Adipose tissue (tissue), 3 donors: ENCODE measurements around the gene MYCBPAP. TPM values are rescaled to one million over a fixed set of nuclear protein-coding genes. Genes with fewer than 3 reads are reported as not detected.
"Not testable (repeated sequence)": the region's sequence is repeated elsewhere in the genome, so short reads cannot be mapped to it uniquely, and the experiment has no call there.

Experiments
- H3K27ac ChIP-seq: one replicate; pipeline ENCODE4 v1.5.1; 2013; ENCODE audit warnings: low read depth, low read length
- WGBS, 3 donors: extraction: QIAGEN DNeasy Blood & Tissue Kit; methylation state at CpG; one replicate each; pipeline ENCODE4 v1.1.7; 2013; 5-methylcytosine and 5-hydroxymethylcytosine counted together
- polyA plus RNA-seq, 3 donors: library from polyadenylated mRNA; stranded (reverse); fragments of 200-250 nt; gene quantifications; one replicate each; pipeline ENCODE4 v1.2.3, GENCODE V29; 2013
- donor health status: healthy with polysubstance abuse.
- donor health status: Bipolar disorder and iron deficiency.
- donor health status: healthy.

MYCBPAP gene
- polyA plus RNA-seq, 3 donors: 0.09 to 0.34 (median 0.18) TPM

DNA sequence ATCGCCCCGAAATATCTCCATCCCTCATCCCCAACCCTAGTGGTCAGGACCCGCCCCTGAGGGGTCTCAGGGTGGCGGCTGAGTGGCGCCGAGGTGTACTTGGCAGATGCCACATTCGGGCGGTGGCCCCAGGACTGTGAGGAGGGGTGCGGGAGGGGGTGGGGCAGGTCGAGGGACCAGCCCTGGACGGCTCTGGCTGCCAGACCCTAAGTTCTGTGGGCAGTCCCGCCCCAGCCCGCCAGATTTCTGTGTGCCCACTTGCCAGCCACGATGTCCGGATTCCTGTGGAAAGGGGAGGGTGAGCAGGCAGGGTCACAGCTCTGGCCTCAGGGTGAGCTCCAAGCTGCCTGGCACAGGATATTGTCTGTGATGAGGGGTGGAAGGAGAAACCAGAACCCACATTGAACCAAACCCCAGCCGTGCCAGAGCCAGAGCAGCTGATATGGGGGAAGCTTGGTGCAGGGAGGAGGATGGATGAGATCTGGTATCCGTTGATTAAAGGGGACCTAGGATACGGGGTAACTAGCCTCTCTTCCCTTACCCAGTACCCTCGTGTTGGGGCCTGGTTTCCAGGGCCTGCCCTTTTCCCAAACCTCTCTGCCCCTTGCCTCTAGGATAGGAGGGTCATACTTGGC is 38.5 kb upstream of the MYCBPAP start:
- WGBS, 3 donors: 67 to 82% (median 69%) methylated on average over 19 of the region's 19 CpGs

DNA sequence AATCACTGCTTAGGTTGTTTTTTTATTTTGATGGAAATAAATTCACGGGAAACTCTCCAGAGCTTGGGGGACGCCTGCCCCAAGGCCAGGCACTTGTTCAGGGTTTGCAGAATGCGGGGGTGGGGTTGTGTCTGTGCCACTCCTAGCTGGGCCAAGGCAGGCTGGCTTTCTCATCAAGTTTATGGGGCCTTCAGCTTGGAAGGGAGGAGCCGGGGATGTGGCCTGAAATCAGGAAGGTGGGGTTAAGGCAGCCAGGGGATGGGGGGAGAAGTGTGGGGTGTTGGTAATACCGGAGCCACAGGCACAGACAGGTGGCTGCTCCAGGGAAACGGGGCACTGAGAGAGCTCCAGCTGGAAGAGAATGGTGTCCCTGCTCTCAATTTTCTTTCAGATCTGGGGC is 37.8 kb upstream of the MYCBPAP start:
- 55 to 94% (median 85%) methylated on average over 6 of the region's 6 CpGs for WGBS, 3 donors
- no peak overlapping the region for H3K27ac ChIP-seq

More for the DNA sequence above, 38.5 kb upstream of the MYCBPAP start:
- no peak overlapping the region for H3K27ac ChIP-seq

DNA sequence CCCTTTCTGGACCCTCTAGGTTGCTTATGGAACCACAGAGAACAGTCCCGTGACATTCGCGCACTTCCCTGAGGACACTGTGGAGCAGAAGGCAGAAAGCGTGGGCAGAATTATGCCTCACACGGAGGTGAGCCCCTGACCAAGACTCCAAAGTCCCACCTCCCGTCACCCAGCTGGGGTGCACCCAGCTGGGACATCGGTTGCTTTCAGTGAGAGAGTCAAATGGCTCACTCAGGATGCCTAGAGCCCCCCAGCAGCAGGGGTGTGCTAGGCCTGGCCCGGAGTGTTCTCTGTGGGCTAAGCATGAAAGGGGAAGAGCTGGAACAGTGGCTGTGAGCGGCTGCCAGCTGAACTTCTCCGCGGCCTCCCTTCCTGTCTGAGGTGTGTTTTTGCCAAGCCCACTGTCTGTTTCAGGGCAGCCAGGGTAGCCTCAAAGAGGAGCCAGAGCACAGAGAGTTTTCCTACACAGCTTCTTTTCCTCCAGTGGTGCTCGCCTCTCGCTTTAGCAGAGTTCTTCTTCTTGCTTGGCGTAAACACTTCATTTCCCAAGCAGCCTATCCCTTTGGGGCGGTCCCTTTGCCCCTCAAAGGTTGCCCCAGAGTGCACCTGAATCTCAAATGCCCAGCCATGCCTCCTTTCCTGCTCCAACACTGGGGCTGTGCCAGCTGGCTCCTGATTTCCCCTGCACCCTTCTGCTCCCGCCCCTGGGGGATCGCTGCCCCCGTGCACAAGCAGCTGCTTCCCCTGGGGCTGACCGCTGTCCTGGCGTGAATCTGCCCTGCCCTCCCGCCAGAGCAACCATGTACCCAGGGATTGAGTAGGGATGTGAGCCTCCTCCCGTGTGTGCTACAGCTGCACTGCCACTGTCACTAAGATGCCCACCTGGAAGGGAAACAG is 37.0 kb upstream of the MYCBPAP start:
- H3K27ac ChIP-seq: no peak overlapping the region
- WGBS, 3 donors: 65 to 81% (median 71%) methylated on average over 22 of the region's 22 CpGs

DNA sequence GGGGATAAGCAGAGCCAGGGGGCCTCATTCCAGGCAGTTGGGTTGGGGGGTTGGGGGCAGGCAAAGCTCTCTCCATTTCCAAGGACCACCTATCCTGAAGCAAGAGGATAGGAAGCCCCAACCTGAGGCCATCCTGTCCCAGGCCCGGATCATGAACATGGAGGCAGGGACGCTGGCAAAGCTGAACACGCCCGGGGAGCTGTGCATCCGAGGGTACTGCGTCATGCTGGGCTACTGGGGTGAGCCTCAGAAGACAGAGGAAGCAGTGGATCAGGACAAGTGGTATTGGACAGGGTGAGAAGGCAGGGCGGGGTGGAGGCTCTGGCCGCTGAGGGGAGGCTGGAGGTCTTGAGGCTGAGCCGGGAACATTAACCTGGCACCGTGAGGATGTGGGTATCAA is 36.0 kb upstream of the MYCBPAP start:
- 95 to 97% (median 96%) methylated on average over 10 of the region's 10 CpGs for WGBS, 3 donors
- H3K27ac ChIP-seq: no peak overlapping the region

DNA sequence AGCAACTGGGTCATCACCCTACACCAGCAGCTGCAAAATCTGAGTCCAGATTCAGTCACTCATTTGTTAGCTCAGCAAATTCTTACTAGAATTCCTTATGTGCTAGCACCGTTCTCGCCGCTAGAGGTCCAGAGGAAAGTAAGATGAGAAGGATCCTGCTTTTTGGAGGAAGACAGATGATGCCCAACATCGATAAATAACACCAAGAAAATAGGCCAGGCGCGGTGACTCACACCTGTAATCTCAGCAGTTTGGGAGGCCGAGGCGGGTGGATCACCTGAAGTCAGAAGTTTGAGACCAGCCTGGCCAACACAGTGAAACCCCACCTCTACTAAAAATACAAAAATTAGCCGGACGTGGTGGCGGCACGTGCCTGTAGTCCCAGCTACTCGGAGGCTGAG is 35.5 kb upstream of the MYCBPAP start:
- H3K27ac ChIP-seq: not testable (repeated sequence)
- 87 to 90% (median 90%) methylated on average over 13 of the region's 13 CpGs for WGBS, 3 donors

DNA sequence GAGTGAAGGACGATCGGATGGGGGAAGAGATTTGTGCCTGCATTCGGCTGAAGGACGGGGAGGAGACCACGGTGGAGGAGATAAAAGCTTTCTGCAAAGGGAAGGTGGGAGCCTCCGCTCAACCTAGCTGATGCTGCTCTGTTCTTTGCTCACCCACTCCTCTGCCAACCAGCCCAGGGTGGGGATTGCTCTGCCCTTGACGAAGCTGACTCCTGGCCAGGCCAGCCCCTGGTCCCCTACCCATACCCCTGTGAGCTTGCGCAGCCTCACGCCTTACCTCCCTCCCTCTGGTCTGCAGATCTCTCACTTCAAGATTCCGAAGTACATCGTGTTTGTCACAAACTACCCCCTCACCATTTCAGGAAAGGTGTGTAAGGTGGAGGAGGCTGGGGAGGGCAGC is 34.3 kb upstream of the MYCBPAP start:
- 79 to 94% (median 90%) methylated on average over 11 of the region's 11 CpGs for WGBS, 3 donors
- no peak overlapping the region for H3K27ac ChIP-seq

DNA sequence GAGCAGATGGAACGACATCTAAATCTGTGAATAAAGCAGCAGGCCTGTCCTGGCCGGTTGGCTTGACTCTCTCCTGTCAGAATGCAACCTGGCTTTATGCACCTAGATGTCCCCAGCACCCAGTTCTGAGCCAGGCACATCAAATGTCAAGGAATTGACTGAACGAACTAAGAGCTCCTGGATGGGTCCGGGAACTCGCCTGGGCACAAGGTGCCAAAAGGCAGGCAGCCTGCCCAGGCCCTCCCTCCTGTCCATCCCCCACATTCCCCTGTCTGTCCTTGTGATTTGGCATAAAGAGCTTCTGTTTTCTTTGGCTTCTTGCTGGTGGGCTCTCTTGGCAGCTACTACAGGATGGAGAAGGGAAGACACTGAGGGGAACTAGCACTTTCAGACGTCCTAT is 33.7 kb upstream of the MYCBPAP start:
- WGBS, 3 donors: 44 to 89% (median 81%) methylated on average over 6 of the region's 6 CpGs
- no peak overlapping the region for H3K27ac ChIP-seq

DNA sequence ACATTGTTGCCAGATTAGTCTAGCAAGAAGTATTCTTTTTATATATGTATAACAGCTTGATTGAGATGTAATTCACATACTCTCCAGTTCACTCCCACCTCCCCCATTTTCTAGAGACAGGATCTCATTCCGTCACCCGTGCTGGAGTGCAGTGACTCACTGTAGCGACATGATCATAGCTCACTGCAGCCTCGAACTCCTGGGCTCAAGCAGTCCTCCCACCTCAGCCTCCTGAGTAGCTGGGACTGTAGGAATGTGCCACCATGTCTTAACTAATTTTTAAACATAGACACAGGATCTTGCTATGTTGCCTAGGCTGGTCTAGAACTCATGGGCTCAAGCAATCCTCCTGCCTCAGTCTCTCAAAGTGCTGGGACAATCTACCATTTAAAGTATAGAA is 32.9 kb upstream of the MYCBPAP start:
- 71 to 90% (median 87%) methylated on average over 4 of the region's 4 CpGs for WGBS, 3 donors
- no peak overlapping the region for H3K27ac ChIP-seq

DNA sequence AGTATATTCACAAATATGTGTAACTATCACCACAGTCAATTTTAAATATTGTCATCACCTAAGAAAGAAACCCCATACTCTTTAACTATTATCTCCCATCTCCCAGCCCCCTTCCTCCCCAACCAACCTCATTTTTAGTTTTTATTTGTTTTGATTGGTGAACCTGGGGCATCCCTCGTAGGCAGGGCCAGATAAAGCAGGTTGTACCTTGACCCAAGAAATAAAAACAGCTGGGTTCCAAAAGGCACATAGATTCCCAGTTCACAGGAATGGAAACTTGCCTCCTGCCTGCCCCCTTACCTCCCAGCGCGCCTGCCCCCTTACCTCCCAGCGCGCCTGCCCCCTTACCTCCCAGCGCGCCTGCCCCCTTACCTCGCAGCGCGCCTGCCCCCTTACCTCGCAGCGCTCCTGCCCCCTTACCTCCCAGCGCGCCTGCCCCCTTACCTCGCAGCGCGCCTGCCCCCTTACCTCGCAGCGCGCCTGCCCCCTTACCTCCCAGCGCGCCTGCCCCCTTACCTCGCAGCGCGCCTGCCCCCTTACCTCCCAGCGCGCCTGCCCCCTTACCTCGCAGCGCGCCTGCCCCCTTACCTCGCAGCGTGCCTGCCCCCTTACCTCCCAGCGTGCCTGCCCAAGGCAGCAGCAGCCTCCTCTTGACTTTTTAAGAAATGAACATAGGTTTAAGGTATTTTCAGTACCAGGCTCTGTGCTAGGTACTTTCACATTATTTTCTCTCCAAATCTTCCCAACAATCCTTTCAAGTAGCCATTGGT is 32.3 kb upstream of the MYCBPAP start:
- not testable (repeated sequence) for H3K27ac ChIP-seq
- 17 to 35% (median 17%) methylated on average over 18 to 26 of the region's 33 CpGs for WGBS, 3 donors

DNA sequence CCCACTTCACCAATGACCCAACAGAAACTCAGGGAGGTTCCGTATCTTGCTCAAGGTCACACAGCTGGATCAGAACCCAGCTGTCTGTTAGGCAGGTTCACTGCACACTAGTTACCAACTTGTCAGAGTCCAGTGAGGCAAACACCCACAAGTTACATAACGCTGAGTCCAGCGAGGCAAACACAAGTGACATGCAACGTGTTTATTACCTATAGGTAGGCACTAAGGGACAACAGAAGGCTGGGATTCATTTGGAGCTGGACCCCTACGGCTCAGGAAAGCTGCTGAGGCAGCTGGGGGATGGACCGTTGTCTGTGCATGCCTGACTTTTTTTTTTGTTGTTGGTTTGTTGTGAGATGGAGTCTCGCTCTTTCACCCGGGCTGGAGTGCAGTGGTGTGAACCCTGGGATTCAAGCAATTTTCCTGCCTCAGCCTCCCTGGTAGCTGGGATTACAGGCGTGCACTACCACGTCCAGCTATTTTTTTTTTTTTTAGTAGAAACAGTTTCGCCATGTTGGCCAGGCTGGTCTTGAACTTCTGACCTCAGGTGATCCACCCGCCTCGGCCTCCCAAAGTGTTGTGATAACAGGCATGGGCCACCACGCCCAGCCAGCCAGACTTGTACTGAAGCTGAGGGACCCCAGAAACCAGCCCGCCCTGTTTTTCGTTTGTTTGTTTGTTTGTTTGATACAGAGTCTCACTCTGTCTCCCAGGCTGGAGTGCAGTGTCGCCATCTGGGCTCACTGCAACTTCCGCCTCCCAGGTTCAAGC is 31.5 kb upstream of the MYCBPAP start:
- H3K27ac ChIP-seq: no peak overlapping the region
- 46 to 80% (median 78%) methylated on average over 18 of the region's 18 CpGs for WGBS, 3 donors

DNA sequence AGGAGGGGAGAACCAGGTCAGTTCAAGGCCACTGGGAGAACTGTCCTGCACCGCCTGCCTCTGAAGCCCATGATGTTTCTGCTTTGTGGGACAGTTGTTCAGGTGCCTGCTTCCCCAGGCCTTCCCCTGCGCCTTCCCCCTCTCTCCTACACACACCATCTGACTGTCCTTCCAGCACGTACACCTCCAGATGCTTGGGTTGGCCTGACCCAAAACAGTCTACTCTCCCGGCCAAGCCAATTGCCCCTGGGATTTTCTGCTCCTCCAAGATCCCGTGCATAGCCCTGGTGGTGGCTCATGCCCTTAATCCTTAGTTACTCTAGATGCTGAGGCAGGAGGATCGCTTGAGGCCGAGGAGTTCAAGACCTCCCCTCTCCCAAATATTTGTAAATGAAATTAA is 30.3 kb upstream of the MYCBPAP start:
- 65 to 77% (median 70%) methylated on average over 7 of the region's 7 CpGs for WGBS, 3 donors
- H3K27ac ChIP-seq: no peak overlapping the region

DNA sequence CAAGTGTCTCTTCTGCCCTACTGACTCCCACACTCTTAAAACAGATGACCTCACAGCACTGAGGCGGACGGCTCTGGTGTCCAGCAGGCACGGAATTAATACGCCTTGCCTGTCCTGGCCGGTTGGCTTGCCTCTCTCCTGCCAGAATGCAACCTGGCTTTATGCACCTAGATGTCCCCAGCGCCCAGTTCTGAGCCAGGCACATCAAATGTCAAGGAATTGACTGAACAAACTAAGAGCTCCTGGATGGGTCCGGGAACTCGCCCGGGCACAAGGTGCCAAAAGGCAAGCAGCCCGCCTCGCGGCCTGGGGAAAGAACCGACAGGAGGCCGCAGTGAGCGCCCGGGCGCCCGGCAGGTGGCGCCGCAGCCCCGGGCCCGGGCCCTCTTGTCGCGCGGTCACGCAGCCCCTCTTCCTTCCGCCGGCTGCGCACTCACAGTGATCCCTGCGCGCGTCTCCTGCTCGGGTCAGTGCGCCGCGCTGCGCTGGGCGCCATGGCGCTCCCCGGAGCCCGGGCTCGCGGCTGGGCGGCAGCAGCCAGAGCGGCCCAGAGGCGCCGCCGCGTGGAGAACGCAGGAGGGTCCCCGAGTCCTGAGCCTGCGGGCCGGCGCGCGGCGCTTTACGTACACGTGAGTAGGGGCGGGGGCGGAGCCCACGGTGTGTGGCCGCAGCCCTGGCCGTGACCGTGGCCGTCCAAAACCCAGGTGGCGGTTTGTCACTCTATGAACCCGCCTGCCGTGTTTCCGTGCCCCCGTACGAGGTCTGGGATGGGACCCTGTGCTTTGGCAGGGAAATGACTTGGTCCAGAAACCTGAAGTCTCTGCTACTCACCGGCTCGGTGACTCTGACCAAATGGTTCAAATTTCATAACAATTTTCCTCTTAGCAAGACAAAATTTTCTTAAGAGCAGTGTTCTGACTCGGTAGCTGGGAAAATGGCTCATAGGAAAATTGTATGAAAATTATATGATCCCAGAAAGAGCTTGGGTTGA is 29.6 kb upstream of the MYCBPAP start, which contains the start of gene RSAD1:
RSAD1 (plus strand) TSS at position 470 of the 991 bp plus-strand sequence; CDS start at position 495, 25 bp downstream.
- H3K27ac ChIP-seq: no peak within 1 kb of the TSS
- 2 to 3% (median 2%) methylated on average over 59 to 75 of the region's 75 CpGs for WGBS, 3 donors

DNA sequence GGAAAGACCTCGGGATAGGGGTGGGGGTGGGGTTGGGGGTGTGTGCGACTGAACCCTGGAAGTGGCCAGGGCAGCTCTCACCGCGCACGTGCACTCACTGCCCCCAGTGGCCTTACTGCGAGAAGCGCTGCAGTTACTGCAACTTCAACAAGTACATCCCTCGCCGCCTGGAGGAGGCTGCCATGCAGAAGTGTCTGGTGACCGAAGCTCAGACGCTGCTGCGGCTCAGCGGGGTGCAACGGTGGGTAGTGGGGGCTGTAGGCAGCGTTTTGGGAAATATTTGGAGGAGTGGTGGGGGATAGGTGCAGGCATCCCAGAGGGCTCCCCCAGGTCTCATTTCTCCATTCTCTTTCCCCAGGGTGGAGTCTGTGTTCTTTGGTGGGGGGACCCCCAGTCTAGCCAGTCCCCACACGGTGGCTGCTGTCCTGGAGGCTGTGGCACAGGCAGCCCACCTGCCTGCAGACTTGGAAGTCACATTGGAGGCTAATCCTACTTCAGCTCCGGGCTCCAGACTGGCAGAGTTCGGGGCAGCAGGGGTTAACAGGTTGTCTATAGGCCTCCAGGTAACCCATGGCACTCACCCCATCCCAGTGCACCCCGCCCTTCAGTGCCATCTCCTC is 28.6 kb upstream of the MYCBPAP start:
- no peak overlapping the region for H3K27ac ChIP-seq
- WGBS, 3 donors: 11 to 18% (median 17%) methylated on average over 19 of the region's 19 CpGs

DNA sequence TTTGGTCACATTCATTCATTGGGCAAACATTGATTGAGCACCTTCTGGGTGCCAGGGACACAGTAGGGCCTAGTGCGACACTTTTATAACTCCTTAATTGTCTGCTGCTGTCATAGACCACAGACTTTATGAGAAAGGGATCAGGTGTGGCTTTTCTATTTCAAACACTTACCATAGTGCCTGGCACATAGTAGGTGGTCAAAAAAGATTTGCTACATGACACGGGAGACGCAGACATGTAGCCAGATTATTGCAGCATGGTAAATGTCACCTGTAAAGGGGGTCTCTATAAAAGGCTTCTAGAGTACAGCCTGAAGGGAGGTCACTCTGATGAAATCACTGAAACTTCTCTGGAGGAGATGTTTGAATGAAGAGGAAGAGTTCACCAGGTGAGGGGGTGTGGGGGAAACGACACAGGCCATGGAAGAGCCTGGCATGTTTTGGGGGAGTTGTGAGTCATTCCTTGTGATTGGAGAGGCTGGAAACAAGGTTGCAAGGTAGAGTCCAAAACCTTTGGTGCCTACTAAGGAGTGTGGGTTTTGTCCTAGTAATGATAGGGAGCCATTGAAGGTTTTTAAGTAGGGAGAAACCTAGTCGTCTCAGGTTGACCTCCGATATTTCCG is 28.0 kb upstream of the MYCBPAP start:
- 75 to 85% (median 82%) methylated on average over 7 of the region's 7 CpGs for WGBS, 3 donors
- H3K27ac ChIP-seq: no peak overlapping the region

DNA sequence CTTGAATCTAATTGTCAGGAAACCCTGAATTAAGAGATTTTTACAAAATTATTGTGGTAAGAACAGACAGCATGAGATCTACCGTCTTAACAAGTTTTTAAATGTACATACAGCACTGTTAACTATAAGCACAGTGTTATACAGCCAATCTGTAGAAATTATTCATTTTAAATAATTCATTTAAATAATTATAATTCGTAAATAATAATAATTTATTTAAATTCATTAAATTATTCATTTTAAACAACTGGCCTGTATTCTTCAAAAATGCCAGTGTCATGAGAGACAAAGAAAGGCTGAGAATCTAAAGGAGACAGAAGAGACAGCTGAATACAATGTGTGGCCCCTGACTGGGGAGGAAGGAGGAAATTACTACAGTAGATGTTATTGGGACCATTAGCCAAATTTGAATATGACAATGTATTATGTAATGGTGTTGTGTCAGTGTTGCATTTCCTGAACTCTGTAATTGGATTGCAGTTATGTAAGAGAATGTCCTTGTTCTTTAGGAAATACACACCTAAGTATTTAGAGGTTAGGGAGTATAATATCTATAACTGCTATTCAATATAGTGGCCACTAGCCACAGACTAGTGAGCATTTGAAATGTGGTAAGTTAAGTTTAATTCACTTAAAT is 27.3 kb upstream of the MYCBPAP start:
- WGBS, 3 donors: 72 to 82% (median 78%) methylated on average over 2 of the region's 2 CpGs
- no peak overlapping the region for H3K27ac ChIP-seq

DNA sequence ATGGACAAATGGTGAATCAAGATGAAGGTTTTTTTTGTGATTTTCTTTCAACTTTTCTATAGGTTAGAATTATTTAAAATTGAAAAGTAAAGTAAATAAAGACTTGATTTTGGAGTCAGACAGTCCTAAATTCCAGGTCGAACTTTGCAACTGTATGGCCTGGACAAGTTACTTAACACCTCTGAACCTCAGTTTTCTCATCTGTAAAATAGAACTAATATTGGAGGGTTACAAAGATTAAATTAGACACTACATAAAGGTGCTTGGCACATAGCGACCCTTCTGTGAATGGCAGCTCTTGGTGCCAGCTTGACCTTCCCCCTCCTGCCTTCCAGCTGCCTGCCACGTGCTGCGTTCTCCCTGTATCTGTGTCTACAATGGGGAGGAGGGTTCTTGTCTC is 26.6 kb upstream of the MYCBPAP start:
- H3K27ac ChIP-seq: no peak overlapping the region
- WGBS, 3 donors: 63 to 89% (median 86%) methylated on average over 4 of the region's 4 CpGs
